NCI-H2196 treated with DMSO at 0.1 percent for 48 hours (cell line): ENCODE data around the gene CST6.

Experiments used
- DNase-seq: peaks from one replicate; lab custom pipeline; 2025; ENCODE audit not compliant: unreplicated experiment; lab: John Stamatoyannopoulos, UW

The CST6 gene, protein sequence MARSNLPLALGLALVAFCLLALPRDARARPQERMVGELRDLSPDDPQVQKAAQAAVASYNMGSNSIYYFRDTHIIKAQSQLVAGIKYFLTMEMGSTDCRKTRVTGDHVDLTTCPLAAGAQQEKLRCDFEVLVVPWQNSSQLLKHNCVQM

DNA sequence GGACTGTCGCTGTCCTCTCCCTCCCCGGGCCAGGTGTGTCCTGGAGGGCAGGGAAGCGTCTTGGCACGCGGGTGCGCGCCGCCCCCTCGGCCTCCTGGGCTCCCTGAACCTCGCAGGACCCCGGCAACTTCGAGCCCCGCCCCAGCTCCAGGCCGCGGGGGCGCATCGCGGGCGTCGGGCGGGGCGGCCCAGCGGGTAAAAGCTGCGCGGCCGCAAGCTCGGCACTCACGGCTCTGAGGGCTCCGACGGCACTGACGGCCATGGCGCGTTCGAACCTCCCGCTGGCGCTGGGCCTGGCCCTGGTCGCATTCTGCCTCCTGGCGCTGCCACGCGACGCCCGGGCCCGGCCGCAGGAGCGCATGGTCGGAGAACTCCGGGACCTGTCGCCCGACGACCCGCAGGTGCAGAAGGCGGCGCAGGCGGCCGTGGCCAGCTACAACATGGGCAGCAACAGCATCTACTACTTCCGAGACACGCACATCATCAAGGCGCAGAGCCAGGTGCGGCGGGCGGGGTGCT, at the start of gene CST6:
CST6 (plus strand) TSS at position 224 of the 519 bp plus-strand sequence; CDS start at position 261, 37 bp downstream.
- no peak for DNase-seq

DNA sequence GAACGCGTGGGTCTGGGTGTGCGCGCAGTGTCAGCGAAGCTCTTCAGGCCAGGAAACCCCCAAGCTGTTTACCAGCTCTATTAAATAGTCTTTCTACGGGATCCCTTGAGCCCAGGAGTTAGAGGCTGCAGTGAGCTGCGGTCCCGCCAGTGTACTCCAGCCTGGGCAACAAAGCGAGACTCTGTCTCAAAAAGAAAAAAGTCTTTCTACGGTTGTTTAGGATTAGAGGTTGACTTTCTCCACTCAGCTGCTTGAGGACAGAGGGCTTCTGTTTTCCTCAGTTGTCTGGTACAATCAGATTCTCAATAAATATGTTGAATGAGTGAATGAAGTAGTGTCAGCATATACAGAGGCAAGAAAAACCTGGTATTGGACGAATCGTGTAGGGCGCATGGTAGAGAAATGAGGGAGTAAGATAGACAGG, 49.7 kb upstream of the CST6 start:
- no peak for DNase-seq

DNA sequence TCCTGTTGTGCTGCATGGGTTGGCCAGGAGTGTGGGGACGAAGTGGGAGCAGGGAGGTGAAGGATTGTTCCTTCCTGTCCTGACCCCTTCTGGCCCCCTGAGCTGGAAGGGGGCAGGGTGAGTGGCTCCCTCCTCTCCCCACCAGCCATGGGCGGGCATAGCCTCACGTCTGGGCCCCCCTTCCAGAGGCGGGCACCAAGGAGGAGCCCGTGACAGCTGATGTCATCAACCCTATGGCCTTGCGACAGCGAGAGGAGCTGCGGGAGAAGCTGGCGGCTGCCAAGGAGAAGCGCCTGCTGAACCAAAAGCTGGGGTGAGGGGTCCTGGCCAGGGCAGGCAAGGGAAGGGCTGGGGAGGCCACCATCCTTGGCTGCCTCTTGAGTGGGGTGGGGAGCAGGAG, 46.9 kb upstream of the CST6 start:
- no peak for DNase-seq

DNA sequence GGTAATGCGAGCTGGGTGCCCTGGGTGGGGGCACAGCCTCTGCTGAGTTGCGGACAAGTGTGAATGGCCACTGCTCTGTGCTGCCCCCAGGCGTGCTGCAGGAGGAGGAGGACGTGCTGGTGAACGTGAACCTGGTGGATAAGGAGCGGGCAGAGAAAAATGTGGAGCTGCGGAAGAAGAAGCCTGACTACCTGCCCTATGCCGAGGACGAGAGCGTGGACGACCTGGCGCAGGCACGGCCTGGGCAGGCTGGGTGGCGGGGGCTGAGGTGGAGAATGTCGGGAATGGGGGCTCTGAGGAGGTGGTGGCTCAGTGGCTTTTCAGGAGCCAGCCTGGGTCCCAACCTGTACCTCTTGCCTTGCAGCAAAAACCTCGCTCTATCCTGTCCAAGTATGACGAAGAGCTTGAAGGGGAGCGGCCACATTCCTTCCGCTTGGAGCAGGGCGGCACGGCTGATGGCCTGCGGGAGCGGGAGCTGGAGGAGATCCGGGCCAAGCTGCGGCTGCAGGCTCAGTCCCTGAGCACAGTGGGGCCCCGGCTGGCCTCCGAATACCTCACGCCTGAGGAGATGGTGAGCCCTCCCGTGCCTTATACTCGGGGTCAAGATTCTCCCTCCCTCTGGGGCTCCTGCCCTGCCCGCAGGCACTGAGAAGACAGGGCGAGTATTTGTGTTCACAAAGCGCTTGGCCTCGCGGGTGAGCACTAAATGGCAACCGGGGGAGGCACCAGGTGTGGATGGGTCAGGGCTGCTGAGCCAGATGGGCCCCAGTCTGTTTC, 45.6 kb upstream of the CST6 start:
- DNase-seq = no peak

DNA sequence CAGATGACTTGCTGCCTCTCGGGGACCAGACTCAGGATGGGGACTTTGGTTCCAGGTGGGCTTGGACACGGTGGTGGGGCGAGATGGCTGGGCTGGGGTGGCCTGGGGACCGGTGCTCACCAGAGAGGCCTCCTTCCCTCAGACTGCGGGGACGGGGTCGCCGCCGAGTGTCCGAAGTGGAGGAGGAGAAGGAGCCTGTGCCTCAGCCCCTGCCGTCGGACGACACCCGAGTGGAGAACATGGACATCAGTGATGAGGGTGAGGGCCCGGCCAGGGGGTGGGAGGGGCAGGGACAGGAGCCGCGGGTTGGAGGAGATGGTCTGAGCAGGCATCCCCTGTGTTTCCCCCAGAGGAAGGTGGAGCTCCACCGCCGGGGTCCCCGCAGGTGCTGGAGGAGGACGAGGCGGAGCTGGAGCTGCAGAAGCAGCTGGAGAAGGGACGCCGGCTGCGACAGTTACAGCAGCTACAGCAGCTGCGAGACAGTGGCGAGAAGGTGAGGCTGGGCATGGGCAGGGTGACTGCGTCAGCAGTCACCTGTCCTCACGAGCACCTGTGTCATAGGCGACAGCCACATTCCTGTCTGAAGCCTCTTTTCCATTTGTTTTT, 44.4 kb upstream of the CST6 start:
- no peak for DNase-seq

DNA sequence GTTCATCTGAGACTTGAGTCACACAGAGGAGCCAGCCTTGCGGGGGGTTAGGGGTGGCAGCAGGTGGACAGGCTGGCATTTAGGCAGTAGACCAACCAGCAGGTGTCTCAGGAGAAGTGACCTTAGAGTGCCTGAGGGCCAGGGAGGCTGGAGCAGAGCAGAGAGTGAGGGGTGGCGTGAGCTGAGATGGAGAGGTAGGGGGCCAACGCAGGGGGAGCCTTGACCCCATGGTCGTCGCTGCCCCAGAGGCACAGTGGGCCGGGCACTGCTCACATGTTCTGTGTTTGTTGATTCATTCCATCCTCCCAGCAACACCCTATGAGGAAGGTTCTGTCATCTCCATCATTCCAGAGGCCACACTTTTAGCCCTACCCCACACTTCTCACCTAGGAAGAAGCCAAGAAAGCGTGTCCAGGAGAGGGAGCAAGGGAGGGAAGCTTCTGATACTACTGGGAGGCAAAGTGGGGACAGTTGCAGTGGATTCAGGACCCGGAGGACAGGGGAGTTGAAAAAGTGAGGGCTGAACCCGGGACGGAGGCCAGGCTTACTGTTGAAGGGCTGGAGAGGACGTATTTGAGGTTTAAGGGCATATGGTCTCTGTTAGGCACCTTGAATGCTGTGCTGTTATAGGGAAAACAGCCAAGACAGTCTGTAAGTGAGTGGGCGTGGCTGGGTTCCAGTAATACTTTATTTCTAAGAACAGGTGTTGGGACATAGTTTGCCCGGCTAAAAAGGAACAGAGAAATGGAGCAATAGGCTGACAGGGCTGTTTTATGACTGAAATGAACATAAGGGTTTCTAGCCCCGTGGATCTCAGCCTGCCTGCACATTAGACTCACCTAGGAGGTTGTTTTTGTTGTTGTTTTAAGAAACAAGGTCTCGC, 43.0 kb upstream of the CST6 start:
- DNase-seq = no peak

DNA sequence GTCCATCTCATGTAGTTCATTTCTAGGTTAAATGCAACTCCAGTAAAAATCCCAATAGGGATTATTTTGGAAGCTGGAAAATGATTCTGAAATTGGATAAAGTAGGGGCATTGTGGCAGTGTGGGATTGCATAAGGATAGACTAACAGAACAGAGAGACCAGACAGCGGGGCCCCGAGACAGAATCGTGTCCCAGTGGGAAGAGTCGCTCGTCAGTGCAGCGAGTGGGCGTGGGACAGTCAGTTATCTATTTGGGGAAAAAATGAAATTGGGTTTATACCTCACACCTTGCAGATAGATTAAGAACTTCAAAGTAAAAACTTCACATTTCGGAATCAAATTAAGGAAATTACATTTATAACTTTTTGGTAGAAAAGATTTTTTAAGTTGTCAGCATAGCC, 39.7 kb upstream of the CST6 start:
- DNase-seq = no peak

DNA sequence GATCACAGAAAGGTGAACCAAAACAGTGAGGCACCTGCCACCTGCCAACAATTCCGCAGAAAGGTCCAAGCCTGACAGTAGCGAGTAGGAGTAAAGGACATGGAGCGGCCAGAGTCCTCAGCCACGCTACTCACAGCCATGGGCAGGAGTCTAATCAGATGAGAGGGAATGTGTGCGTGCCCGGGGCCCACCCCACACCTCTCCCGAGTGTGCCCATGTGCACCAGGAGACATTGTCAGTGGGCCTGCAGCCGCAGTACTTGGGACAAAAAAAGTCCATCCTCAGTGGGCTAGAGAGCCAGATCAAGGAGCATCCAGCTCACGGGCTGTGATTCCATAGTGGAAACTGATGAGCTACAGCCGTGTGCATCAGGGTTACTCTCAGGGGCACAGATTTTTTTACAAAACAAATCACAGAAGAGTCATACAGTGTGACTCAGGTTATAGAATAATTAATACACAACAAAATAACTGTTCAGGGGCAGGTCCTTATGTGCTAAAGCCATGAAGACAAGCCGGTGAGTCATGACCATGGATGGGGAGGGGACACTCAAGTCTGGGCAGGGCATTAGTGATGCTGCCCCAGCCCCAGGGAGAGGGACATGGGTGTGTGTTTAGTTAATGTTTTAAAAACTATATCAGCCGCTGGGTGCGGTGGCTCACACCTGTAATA, 38.2 kb upstream of the CST6 start:
- DNase-seq = no peak

DNA sequence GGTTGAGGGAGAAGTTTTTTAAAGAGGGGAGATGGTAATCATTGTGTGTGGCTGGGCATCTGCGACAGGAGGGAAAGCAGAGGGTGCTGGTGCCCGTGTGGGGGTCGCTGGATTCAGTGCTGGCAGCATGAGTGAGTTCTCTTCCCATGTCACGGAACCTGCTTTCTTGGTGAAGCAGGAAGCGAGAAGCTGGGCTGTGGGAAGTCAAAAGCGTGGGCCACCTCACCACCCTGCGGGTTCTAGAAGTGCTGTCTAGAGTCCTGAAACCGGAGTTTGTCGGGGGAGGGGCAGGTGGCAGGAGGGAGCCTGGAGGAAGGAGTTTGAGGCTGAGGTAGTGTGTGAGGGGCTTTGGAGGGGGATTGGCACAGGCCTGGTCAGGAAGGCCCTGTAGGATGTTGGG, 36.0 kb upstream of the CST6 start:
- DNase-seq = no peak

DNA sequence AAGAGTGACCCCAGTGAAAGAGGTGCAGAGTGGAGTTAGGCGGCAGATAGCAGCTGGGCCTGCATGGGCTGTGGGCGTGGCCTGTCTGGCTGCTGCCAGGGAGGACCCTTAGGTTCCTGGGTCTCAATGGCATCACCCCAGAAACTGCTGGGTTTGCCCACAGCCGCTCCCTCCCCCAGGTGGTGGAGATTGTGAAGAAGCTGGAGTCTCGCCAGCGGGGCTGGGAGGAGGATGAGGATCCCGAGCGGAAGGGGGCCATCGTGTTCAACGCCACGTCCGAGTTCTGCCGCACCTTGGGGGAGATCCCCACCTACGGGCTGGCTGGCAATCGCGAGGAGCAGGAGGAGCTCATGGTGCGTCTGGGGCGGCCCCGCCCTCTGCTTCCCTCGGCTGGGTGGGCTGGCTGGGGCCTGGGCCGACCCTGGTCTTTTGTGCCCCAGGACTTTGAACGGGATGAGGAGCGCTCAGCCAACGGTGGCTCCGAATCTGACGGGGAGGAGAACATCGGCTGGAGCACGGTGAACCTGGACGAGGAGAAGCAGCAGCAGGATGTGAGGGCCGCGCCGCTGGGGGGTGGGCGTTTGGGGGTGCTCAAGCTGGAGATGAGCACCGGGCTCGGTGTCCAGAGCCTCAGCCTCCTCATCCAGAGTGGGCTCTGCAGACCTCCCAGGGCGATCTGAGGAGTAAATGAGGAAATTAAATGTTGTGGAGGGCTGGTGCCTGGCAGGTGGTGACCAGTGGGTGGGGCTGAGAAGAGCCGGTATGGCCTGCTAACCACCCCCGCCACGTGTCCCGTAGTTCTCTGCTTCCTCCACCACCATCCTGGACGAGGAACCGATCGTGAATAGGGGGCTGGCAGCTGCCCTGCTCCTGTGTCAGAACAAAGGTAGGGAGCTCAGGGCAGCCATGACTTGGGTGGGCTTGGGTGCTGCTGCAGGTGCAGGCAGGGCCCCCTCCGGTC, 35.3 kb upstream of the CST6 start:
- no peak for DNase-seq

DNA sequence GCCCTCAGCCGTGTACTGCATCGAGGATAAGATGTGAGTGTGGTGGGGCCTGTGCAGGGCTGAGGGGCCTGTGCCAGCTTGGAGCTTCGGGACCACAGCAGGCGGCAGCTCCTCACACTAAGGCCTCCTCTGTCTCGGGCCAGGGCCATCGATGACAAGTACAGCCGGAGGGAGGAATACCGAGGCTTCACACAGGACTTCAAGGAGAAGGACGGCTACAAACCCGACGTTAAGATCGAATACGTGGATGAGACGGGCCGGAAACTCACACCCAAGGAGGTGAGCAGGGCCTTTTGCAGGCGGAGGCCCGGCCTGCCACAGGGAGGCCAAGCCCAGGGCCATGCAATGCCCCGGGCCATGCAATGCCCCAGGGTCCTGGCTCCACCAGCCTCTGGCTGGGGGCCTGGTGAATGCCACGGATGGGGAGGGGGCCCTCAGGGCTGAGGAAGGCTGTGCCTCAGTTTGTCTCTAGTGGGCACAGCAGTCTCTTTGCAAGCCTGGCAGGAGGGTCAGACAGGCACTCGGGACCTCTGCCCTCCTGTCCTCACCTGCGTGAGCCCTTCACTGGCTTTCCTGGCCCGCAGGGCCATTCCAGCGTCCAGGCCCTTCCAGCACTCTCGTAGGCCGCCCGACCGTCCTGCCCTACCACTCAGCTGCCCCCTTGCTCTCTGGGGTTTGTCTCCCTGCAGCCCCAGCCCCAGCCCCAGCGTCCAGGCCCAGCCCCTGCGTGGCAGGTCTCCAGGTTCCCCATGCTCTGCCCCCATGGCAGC, 34.0 kb upstream of the CST6 start:
- DNase-seq = no peak

DNA sequence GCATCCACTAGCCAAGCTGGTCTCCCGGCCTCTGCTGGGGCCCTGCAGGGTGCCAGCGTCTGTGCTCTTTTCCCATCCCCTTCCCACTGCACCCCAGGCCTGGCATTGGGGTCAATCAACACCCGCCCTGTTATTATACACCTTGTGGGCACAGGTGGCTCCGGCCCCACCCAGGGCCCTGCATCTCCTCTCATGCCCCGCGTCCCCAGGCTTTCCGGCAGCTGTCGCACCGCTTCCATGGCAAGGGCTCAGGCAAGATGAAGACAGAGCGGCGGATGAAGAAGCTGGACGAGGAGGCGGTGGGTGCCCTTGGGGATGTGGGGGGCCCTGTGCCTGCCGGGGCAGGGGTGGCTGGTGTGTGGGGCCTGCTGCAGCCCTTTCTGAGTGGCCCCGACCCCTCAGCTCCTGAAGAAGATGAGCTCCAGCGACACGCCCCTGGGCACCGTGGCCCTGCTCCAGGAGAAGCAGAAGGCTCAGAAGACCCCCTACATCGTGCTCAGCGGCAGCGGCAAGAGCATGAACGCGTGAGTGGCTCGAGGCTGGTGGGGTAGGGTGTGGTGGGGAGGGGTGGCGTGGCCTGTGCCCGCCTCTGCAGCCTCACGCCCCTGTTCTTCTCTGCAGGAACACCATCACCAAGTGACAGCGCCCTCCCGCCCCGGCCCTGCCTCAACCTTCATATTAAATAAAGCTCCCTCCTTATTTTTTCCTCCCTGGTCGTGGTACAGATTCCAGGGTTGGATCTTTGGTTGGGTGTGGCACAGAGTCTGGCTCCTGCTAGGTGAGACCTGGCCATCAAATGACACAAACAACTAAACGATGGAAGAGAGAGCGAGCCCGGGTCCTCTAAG, 33.2 kb upstream of the CST6 start:
- no peak for DNase-seq

DNA sequence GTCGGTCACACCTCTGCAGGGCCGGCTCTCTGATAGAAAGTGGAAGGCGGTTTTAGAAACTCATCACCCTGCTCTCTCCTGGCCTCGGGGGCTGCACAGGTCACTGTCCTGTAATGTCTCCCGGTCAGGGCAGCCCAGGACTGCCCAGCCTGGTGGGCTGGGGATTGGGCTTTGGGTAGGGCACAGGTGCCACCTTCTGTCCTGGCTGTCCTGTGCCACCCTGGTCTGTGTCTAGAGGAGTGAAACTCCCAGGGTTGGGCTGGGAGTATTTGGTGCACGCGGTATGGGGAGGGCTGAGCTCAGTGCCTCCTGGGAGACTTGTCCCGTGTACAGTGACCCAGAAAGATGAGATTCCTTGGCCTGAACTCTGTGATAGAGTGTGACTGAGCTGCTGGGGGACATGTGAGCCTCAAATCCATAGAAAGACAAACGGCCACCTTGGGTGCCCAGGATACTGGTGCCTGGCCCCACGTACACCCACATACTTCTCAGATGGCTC, 32.5 kb upstream of the CST6 start:
- no peak for DNase-seq

DNA sequence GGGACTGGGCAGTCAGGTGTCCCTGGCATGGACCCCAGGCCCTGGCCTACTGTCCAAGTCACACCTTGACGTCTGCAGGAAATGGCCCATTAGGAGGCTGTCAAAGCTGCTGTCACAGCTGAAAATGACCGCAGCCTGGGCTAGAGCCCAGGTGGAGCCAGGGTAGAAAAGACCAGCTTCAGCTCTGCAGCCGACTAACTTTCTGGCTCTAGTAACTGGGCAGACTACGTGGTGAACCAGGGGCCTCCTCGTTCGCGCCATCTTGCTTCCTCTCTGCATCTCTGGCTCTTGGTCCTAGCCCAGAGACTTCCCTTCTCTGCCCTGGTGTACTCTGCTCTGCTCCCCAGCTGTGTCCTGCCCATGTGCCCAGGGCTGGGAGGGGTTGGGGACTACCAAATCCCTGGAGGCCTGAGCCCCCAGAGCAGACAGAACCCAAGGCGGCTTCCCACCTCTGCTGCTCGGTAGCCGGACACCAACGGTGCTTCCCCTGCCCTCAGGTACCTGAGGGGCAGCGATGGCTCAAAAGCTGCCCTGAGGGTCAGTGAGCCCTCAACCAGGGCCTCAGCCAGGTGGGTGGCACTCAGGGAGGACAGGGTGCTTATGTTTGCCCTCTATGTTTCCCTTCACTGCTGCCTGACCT, 30.6 kb upstream of the CST6 start:
- no peak for DNase-seq

DNA sequence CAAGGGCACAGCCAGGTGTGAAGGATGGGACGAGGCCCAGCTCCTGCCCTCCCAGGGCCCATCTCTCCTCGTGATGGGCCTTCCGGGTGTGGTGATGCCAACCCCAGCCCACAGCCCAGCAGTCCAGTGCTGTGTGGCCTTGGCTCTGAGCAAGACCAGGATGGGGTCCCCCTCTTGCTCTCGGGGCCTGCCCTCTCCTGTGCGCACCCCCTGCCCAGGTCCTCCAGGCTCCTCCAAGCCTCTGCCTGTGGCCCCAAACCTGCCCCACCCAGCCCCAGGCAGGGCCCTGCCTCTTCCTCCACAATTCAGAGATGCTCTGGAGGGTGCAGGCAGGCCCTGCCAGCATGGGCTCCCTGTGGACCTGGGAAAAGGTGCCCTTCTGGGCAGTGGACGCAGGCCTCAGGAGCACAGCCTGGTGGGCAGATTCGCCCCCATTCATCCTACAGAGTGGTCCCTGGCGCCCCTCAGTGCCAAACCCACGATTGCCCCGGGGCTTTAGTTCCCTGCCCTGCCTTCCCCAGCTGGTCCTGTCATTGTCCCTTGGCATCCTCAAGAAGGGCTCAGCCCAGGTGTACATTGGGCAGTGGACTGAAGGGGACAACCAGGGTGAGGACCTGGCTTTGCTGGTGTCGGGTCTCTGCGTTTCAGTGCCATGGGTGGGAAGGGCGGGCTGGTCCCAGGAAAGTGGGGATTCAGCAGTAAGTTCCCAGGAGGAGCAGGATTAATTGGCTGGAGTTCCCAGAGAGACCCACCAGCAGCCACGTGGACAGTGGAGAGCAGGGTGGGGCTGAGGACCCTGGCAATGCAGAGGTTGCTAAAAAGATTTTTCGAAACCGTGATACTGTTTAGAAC, 29.6 kb upstream of the CST6 start:
- no peak for DNase-seq

DNA sequence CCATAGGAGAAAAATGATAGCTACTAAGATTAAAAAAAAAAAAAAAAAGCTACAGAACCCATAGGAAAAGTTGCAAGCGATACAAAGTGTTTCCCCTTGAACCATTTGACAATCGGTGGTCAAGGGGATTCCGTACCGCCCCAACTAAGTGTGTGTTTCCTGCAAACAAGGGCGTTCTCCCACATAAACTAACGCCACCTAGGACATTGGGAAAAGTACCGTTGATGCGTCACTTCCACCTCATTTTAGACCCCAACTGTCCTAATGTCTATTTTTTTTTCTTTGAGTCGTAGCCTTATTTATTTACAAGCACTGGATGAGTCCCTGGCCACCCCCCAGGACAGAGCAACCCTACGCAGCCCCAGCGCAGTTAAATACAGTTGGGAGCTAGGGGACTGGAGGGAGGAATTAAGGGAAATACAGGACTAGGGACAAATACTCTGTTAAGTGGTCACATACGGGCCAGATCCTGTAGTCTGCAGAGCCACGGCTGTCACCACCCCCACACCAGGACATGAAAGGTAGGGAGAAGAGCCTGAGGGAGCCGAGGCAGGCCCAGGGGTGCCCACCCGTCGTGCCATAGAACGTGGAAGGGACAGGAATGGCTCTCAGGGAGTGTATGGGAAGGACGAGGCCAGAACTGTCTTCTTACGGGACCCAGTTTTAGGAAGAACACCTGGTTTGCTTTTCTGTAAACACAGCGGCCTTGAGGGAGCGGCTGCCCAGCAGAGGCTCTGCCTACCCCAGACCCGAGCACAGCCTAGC, 28.8 kb upstream of the CST6 start:
- no peak for DNase-seq
